Frontal cortex (tissue), 4 donors: ENCODE measurements around the gene TTC3. TPM values are rescaled to one million over a fixed set of nuclear protein-coding genes. Genes with fewer than 3 reads are reported as not detected.
"Not testable (repeated sequence)": the region's sequence is repeated elsewhere in the genome, so short reads cannot be mapped to it uniquely, and the experiment has no call there.

Source experiments
- DNase-seq, 2 donors: peaks; one replicate each; pipeline ENCODE4 v3.0.0; 2012; ENCODE audit warnings: low spot score in 2 of 2
- FAIRE-seq: peaks from 2 replicates; lab custom pipeline; 2012; peaks lifted over from hg19 to GRCh38; lab: Jason Lieb, UNC
- total RNA-seq: library from RNA; depleted of rRNA; stranded (reverse); fragments of >200 nt; gene quantifications from one replicate; pipeline ENCODE4 v1.2.3, GENCODE V29; 2014
- donor health status: control.
- donor health status: control.
- donor health status: control.

TTC3 gene
- total RNA-seq, 1 donor from 2014 or later, result 740 TPM

- no peak for FAIRE-seq
These were observed 66.1 kb downstream of the TTC3 start for GRCh38 chr21:37139154-37139553.

GRCh38 chr21:37139902-37140301 lies 66.8 kb downstream of the TTC3 start:
- DNase-seq (no peak), FAIRE-seq (no peak)

More at GRCh38 chr21:37139154-37139553, 66.1 kb downstream of the TTC3 start:
- no peak for DNase-seq

- FAIRE-seq, DNase-seq: not testable (repeated sequence)
These were observed 70.3 kb downstream of the TTC3 start for GRCh38 chr21:37143392-37143791.

DNA sequence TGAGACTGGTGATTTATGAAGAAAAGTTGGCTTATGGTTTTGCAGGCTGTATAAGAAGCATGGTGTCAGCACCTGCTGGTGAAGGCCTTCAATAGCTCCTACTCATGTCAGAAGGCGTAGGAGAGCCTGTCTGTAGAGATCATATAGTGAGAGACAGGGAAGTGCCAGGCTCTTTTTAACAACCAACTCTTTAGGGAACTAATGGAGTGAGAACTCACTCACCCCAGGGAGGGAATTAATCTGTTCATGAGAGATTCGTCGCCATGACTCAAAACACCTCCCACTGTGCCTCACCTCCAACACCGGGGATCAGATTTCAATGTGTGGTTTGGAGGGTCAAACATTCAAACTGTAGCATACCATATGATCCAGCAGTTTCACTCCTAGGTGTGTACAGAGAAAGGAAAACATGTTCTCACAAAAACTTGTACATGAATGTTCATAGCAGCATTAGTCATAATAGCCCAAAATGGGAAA lies 72.6 kb downstream of the TTC3 start:
- DNase-seq, result no peak
- no peak for FAIRE-seq

- FAIRE-seq, result no peak
- no peak for DNase-seq
These were observed 73.5 kb downstream of the TTC3 start for GRCh38 chr21:37146320-37147235.

- FAIRE-seq (no peak), DNase-seq (no peak)
These were observed 76.4 kb downstream of the TTC3 start for GRCh38 chr21:37149411-37149810.

DNA sequence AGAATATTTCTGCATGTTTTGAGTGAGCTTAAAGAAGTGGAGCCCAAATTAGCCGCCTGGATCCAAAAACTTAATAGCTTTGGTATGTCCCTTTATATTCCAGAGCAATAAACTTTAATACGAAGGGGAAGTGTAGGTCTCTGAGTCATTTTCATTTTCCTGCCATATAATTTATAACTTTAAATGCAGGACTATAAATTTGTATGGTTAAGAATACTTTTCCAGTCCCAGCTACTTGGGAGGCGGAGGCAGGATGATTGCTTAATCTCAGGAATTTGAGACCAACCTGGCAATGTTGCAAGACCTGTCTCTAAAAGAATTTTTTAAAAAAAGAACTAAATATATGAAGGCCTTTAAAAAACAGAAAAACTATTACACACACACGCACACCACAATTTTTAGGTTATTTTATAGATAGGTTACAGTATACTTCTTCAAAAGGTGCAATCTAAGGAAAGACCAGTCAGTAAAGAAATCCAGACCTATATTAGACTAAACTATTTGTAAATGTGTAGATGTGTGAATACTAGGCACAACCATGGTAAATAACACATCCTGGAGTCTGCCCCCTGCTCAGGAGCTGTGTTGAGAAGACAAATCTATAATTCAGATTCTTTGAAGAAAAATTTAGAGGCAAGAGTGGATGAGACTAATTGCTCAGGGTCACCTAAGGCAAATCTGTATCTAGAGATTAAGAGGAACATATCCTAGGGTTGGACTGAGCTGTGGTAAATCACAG lies 80.3 kb downstream of the TTC3 start:
- no peak for FAIRE-seq

DNA sequence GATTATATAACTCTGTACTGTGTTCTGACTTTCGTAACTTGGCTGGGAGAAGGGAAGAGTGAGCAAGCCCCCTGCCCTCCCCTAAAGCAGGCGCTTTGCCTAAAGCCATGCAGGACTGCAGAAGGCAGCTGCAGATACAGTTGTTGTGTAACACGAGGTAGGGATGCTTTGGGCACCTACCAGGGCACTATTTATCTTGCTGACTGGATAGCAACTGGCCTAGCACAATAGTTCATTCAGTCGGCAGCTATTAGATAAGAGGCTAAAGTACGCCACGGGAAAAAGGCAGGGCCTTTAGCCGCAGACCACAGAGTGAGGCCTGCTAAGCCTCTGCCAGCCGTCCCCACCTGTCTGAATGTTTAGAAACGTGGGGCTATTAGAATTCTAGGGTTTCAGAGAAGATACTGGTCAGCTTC lies 80.9 kb downstream of the TTC3 start:
- no peak for DNase-seq
- FAIRE-seq, result no peak

More for the DNA sequence above, 80.3 kb downstream of the TTC3 start:
- DNase-seq, result no peak

DNA sequence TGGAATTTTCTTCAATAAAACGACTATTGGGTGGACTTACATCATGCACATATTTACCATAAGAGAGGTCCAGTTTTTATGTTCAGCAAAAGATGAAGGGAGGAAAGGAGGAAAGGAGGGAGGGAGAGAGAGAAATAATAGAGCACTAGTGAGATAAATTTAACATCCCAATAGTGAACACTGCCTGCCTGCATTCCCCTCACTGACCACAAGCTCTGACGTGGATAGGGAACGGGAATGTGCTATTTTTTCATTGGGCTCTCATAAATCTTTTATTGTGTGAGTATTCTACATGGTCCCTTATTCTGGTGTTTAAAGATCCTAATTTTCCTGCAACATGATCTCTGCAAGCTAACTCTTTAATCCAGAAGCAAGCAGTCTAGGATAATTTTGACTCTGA lies 82.1 kb downstream of the TTC3 start:
- no peak for DNase-seq
- no peak for FAIRE-seq

- FAIRE-seq (no peak), DNase-seq (no peak)
These were observed 84.9 kb downstream of the TTC3 start for GRCh38 chr21:37157938-37158337.

DNA sequence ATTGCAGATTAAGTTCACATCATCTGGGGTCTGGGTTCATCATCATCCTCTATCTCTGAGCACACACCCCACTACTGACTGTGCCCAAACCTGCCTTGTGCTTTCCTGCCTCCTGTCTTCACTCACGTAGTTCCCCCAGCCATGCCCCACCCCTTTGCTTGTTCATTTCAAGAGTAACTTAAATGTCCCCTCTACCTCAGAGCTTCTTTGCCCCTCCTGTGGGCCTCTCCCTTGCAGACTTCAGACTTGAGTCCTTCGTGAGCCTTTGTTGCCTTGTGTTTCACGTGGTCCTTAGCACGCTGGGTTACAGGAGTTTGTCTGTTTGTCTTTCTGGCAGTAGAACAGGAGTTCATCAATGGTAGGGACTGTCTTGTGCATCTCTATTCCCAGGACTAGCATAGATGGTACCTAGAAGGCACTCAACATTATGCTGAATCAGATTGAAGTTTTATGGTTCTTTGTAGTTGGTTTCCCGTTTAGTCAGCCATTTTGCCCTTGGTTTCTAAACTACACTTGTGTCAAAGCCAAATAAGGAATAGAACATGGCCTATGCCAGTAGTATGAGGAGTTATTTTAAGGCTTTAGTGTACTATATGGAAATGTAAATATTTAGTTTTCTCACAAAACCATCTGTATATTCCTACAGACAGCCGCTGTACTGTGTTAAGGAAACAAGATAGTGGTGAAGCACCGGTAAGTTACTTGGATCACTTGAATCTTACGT lies 86.2 kb downstream of the TTC3 start:
- FAIRE-seq, result no peak
- DNase-seq, result no peak

- DNase-seq, result no peak
- FAIRE-seq, result no peak
These were observed 86.9 kb downstream of the TTC3 start for GRCh38 chr21:37159949-37160348.

DNA sequence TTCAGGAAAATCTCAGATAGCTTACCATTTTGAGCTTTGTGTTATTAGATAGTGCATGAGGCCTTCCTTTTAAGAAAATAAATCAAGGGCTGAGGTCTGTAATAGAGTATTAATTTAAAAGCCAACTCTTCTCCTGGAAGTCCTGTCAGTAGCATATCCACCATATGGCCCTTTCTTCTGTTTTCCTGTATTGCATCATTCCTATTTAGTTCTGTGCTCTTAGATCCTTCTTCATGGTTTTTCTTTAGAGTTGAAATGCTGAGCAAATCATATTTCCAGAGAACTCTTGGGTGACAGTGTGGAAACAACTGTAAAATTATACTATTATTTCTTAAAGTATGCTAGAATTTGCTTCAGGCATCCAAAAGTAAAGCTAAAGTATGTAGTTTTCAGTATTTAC lies 91.7 kb downstream of the TTC3 start:
- FAIRE-seq (no peak), DNase-seq (no peak)

DNA sequence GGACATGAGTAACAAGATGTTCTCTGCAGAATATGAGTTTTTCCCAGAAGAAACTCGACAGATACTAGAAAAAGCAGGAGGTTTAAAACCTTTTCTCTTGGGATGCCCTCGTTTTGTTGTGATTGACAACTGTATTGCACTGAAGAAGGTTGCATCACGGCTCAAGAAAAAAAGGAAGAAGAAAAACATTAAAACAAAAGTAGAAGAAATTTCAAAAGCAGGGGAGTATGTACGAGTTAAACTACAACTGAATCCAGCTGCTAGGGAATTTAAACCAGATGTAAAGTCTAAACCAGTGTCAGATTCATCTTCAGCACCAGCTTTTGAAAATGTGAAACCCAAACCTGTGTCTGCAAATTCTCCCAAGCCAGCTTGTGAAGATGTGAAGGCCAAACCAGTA lies 92.5 kb downstream of the TTC3 start:
- DNase-seq (no peak), FAIRE-seq (no peak)

DNA sequence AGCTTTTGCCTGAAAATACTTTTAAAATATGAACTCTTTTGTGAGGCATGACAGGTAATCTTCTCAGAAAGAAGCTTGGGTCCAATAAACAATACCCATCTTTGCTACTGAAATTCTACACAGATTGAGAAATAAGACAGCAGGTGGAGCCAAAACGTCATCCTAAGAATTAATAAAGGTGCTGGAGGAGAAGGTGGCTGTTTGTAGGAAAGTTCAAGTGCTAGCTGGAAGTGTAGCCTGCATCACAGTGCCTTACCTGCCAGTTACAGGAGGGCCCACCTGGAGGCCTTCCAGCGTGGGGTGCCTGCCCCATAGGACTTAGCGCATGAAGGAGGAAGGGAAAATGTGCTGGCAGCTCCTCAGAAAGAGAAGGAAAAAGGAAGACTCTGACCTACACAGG lies 93.7 kb downstream of the TTC3 start:
- DNase-seq, result no peak
- no peak for FAIRE-seq

- no peak for DNase-seq
- no peak for FAIRE-seq
These were observed 95.6 kb downstream of the TTC3 start for GRCh38 chr21:37168666-37169065.

DNA sequence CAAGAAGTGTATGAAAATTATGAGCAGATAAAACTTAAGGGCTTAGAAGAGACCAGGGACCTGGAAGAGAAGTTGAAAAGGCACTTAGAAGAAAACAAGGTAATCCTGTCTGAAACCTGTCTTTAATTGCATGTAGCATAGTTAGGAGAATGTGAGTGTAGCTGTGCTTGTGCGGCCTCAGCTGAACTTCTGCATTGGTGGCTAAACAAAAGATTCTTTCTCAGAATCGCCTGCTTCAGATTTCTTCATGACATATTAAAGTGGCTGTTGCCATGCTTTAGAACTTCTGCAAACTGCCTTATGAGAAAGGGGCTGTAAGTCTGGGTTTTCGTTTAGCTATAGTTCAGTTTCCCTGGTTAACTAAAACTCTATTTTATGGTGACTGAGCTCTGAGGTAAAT lies 99.6 kb downstream of the TTC3 start:
- no peak for DNase-seq
- no peak for FAIRE-seq

GRCh38 chr21:37176716-37177115 lies 103.7 kb downstream of the TTC3 start:
- no peak for DNase-seq
- no peak for FAIRE-seq

- no peak for DNase-seq
- FAIRE-seq, result no peak
These were observed 108.0 kb downstream of the TTC3 start for GRCh38 chr21:37181059-37181458.

DNA sequence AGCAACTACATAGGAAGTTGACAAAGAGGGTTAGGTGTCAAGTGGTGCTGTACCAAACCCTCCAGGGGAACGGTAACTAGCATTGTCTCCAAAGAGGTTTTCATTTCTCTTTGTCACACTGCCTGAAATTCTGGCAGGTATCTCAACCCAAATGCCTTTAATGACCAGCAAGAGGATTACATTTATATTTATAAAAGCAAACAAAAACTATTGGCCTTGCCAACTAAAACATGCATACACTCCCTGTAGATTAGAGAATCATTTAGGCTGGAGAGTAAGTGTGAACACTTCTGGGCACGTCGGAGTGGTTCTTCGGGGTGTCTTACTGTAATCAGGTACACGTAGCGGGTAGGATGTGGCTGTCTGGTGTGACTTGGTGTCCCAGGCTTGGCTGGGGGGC lies 109.2 kb downstream of the TTC3 start:
- FAIRE-seq, result no peak

More for the DNA sequence above, 109.2 kb downstream of the TTC3 start:
- no peak for DNase-seq
